Body of pancreas (tissue), 4 donors: ENCODE results near the gene HS3ST4. TPM values are rescaled to one million over a fixed set of nuclear protein-coding genes. Genes with fewer than 3 reads are reported as not detected.
"Not testable (repeated sequence)": the region's sequence is repeated elsewhere in the genome, so short reads cannot be mapped to it uniquely, and the experiment has no call there.

Experiments used
- ATAC-seq: fragments of 150-250 bp; one replicate; pipeline ENCODE4 v1.9.1; 2016
- DNase-seq, 4 donors: peaks; one replicate each; pipeline ENCODE4 v3.0.0-alpha.2; 2019
- H3K27ac ChIP-seq, 4 donors: fragments of 200-600 bp; sonication (generic); 1 replicate in 3 of 4; 2 replicates in 1 of 4; pipeline versions ENCODE4 v1.5.1 to v1.6.1; 2016 to 2019; ENCODE audit warnings: mild to moderate bottlenecking in 1 of 4, mixed read lengths in 1 of 4, moderate library complexity in 1 of 4
- H3K27me3 ChIP-seq, 2 donors: fragments of 200-600 bp; sonication (generic); one replicate each; pipeline ENCODE4 v1.6.0; 2016; ENCODE audit warnings: mild to moderate bottlenecking in 1 of 2
- H3K36me3 ChIP-seq, 2 donors: fragments of 200-600 bp; sonication (generic); replicated peaks in 1 of 2; 2 replicates each; pipeline ENCODE4 v1.5.1; 2016; ENCODE audit warnings: low read depth in 2 of 2; ENCODE audit not compliant: insufficient read depth in 1 of 2
- H3K4me1 ChIP-seq: fragments of 200-600 bp; sonication (generic); one replicate; pipeline ENCODE4 v1.6.0; 2016
- H3K4me3 ChIP-seq, 2 donors: fragments of 200-600 bp; sonication (generic); 1 replicate in 1 of 2; 2 replicates in 1 of 2; pipeline ENCODE4 v1.5.1; 2016 to 2019
- H3K9me3 ChIP-seq, 3 donors: fragments of 200-600 bp; sonication (generic); 1 replicate in 2 of 3; 2 replicates in 1 of 3; pipeline ENCODE4 v1.5.1; 2016
- POLR2A ChIP-seq, 3 donors: fragments of 450-650 bp; IDR thresholded peaks; one replicate each; pipeline ENCODE4 v1.6.1; 2016; ENCODE audit warnings: antibody characterized with exemption in 3 of 3, mild to moderate bottlenecking in 2 of 3
- WGBS, 2 donors: methylation state at CpG; one replicate each; pipeline ENCODE4 v1.1.5; 2017; 5-methylcytosine and 5-hydroxymethylcytosine counted together
- intact Hi-C: fragments of 100-400 bp; cut with DNase I; formaldehyde crosslinking; loops from one replicate; pipeline ENCODE4 v1.15.1; 2023
- total RNA-seq, 2 donors: library from RNA; depleted of rRNA; stranded (reverse); fragments of >200 nt; gene quantifications; one replicate each; pipeline ENCODE4 v1.1.0, GENCODE V29; 2016
- TF ChIP-seq, protein P1 (sequence below), 7 experiments: fragments of 450-650 bp in 4 of 7; fragments of 200-600 bp in 3 of 7; sonication (generic) in 3 of 7; IDR thresholded peaks; one replicate each; pipeline ENCODE4 v1.5.1; 2016 to 2019; ENCODE audit warnings: antibody characterized with exemption in 7 of 7

The HS3ST4 gene
- total RNA-seq, 2 donors from 2014 or later: not detected

DNA sequence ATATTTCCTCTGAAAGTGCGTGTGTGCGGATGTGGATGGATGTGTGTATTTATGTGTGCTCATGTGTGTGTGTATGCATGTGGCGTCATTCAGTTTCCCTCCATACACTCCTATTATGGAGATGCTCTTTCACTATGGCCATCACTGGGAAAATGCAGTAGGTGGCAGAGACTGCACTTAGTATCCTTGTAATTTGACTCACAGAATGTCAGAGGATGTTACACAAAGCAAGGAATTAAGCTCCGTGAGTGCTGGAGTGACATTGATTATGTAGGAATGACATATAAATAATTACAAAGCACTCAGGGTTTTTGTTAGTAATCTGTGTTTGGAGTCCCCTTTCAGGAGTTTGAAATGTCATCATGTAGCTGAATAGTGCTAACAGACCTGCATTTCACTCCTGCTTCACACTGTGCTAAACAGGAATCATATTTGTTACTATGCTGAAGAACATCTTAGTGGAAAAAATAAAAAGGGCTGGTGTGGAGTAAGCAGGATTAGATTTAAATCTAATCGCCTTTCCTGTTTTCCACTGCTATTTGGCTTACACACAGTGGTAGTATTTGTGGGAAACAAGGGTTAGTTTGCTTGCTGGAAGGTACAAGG, 59.6 kb downstream of the HS3ST4 start:
- no peak overlapping the region for H3K27ac ChIP-seq
- intact Hi-C loops: no loop called here
- H3K9me3 ChIP-seq: no peaks in the 10 kb centered on the region
- no peak for ATAC-seq
- no peaks in the 10 kb centered on the region for H3K36me3 ChIP-seq
- no peak overlapping the region for H3K4me3 ChIP-seq
- H3K27me3 ChIP-seq: no peaks in the 10 kb centered on the region
- WGBS, 2 donors: 52 to 54% methylated on average over 5 of the region's 5 CpGs
- no peak for DNase-seq
- TF ChIP-seq POLR2A (IDR thresholded peaks at IDR 0.05): no peak
- TF ChIP-seq, protein P1, sequence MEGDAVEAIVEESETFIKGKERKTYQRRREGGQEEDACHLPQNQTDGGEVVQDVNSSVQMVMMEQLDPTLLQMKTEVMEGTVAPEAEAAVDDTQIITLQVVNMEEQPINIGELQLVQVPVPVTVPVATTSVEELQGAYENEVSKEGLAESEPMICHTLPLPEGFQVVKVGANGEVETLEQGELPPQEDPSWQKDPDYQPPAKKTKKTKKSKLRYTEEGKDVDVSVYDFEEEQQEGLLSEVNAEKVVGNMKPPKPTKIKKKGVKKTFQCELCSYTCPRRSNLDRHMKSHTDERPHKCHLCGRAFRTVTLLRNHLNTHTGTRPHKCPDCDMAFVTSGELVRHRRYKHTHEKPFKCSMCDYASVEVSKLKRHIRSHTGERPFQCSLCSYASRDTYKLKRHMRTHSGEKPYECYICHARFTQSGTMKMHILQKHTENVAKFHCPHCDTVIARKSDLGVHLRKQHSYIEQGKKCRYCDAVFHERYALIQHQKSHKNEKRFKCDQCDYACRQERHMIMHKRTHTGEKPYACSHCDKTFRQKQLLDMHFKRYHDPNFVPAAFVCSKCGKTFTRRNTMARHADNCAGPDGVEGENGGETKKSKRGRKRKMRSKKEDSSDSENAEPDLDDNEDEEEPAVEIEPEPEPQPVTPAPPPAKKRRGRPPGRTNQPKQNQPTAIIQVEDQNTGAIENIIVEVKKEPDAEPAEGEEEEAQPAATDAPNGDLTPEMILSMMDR (IDR thresholded peaks at IDR 0.05): no peak
- H3K4me1 ChIP-seq: no peaks in the 10 kb centered on the region

DNA sequence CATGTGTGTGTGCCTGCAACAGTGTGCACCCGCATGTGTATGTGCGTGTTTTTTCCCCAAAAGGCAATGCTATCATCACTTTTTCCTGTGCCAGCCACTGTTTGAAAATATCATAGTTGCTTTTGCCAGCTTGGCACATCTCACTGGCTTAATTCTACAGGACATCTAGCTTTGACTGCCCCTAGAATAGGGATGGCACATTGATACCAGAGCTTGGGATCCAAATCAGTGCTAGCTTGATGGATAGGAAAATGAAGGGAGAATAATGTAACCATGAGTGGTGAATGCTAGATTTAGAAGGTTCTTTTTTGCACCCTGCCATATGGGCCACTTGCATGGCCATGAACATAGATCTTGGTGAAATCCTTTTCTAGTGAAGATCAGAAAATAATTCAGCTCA, 72.7 kb downstream of the HS3ST4 start:
- intact Hi-C loops: no loop called here
- 77 to 81% methylated on average over 2 of the region's 2 CpGs for WGBS, 2 donors
- no peak for ATAC-seq
- Histone ChIP-seq H3K36me3 (no peaks in the 10 kb centered on the region), H3K9me3 (no peaks in the 10 kb centered on the region), H3K27me3 (no peaks in the 10 kb centered on the region), H3K4me3 (no peak overlapping the region), H3K27ac (no peak overlapping the region), H3K4me1 (no peaks in the 10 kb centered on the region)
- no peak for DNase-seq
- TF ChIP-seq, protein P1 (IDR thresholded peaks at IDR 0.05): no peak
- no peak for TF ChIP-seq POLR2A (IDR thresholded peaks at IDR 0.05)

DNA sequence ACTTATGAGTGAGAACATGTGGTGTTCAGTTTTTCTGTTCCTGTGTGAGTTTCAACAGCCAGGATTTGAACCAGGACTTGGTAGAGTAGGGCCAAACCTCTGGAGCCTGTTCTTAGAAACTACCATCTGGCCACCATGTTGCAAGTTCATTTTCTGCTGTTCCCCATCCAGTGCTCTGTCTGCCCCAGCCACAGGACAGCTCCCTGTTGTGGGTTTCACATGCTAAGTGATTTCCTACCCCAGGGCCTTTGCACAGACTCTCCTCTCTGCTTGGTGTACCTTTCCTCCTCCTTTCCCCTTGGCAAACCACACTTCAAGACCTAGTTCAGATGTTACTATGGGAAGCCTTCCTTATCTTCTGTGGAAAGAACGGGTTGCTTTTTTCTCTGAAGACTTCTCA, 79.5 kb downstream of the HS3ST4 start:
- Histone ChIP-seq H3K9me3 (no peaks in the 10 kb centered on the region), H3K4me1 (no peaks in the 10 kb centered on the region), H3K27ac (no peak overlapping the region), H3K36me3 (no peaks in the 10 kb centered on the region), H3K4me3 (no peak overlapping the region), H3K27me3 (no peaks in the 10 kb centered on the region)
- DNase-seq (no peak), ATAC-seq (no peak)
- TF ChIP-seq, protein P1 (IDR thresholded peaks at IDR 0.05): no peak
- TF ChIP-seq POLR2A (IDR thresholded peaks at IDR 0.05): no peak
- intact Hi-C loops: no loop called here
- 53 to 62% methylated on average over 1 of the region's 1 CpG for WGBS, 2 donors

DNA sequence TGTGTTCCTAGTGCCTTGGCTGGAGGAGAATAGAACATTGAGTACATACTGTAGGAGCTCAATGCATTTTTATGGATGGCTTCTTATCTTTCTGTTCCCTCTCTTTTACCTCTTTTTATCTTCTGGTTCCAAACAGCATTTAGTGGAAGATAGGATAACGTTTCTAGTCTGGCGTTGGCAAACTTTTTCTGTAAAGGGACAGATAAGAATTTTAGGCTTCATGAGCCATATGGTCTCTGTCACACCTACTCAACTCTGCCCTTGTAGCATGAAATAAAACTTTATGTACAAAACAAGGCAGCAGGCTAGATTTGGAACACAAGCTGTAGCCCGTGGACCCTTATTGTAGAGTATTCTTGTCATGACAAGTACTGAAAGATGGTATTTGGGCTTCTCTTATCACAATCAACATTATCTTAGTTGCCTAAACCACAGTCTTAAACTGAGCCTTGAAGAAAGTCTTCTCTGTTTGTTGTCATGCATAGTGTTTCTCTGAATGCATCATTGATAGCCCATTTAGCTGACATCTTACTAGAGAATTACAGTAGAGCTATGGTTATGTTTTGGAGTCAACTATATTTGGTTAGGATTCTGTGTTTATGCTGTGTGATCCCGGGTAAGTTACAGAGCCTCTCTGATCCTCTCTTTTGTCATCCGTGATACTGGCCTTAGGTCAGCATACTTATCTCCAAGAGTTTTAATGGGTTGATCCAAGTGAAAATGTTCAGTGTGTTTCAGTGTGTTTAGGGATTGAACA, 80.2 kb downstream of the HS3ST4 start:
- no peaks in the 10 kb centered on the region for H3K4me1 ChIP-seq
- H3K9me3 ChIP-seq: no peaks in the 10 kb centered on the region
- H3K36me3 ChIP-seq: no peaks in the 10 kb centered on the region
- ATAC-seq (no peak), DNase-seq (no peak)
- H3K4me3 ChIP-seq: no peak overlapping the region
- TF ChIP-seq, protein P1 (IDR thresholded peaks at IDR 0.05): no peak
- no peak for TF ChIP-seq POLR2A (IDR thresholded peaks at IDR 0.05)
- intact Hi-C loops: no loop called here
- no peak overlapping the region for H3K27ac ChIP-seq
- H3K27me3 ChIP-seq: no peaks in the 10 kb centered on the region
- 45 to 49% methylated on average over 5 of the region's 5 CpGs for WGBS, 2 donors

DNA sequence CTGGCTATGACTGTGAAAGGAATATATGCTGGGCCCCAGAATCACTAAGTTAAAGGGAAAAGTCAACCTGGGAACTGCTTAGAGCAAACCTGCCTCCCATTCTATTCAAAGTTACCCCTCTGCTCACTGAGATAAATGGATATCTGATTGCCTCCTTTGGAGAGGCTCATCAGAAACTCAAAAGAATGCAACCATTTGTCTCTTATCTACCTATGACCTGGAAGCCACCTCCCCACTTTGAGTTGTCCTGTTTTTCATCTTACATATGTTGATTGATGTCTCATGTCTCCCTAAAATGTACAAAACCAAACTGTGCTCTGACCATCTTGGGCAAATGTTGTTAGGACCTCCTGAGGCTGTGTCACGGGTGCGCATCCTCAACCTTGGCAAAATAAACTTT, 84.5 kb downstream of the HS3ST4 start:
- DNase-seq, H3K27ac ChIP-seq, H3K27me3 ChIP-seq, H3K4me3 ChIP-seq, ATAC-seq, intact Hi-C loops, H3K36me3 ChIP-seq, H3K9me3 ChIP-seq, H3K4me1 ChIP-seq: not testable (repeated sequence)
- 81 to 85% methylated on average over 2 of the region's 2 CpGs for WGBS, 2 donors
